Ishikawa (cell line): Measurements from ENCODE around the gene NDUFA11.

ENCODE experiments used
- CEBPB ChIP-seq: IDR thresholded peaks from 2 replicates; pipeline ENCODE4 v1.6.1; 2012
- CREB1 ChIP-seq: IDR thresholded peaks from 2 replicates; pipeline ENCODE4 v1.6.1; 2012; ENCODE audit warnings: low read depth
- EGR1 ChIP-seq: IDR thresholded peaks from 2 replicates; pipeline ENCODE4 v1.6.1; 2012
- EP300 ChIP-seq: IDR thresholded peaks from 2 replicates; pipeline ENCODE4 v1.6.1; 2012; ENCODE audit warnings: borderline replicate concordance
- FOXM1 ChIP-seq: IDR thresholded peaks from 2 replicates; pipeline ENCODE4 v1.6.1; 2012; ENCODE audit warnings: low read depth, borderline replicate concordance
- MAX ChIP-seq: IDR thresholded peaks from 2 replicates; pipeline ENCODE4 v1.6.1; 2012
- NFIC ChIP-seq: IDR thresholded peaks from 2 replicates; pipeline ENCODE4 v1.6.1; 2012
- RAD21 ChIP-seq: IDR thresholded peaks from 2 replicates; pipeline ENCODE4 v1.6.1; 2012; ENCODE audit warnings: low read depth
- REST ChIP-seq: IDR thresholded peaks from 2 replicates; pipeline ENCODE4 v1.6.1; 2012; ENCODE audit warnings: low read depth, mild to moderate bottlenecking
- TAF1 ChIP-seq: IDR thresholded peaks from 2 replicates; pipeline ENCODE4 v1.6.1; 2012; ENCODE audit warnings: low read depth, mild to moderate bottlenecking
- TCF12 ChIP-seq: IDR thresholded peaks from 2 replicates; pipeline ENCODE4 v1.6.1; 2012; ENCODE audit warnings: low read depth
- TEAD4 ChIP-seq: IDR thresholded peaks from 2 replicates; pipeline ENCODE4 v1.6.1; 2012
- USF1 ChIP-seq: IDR thresholded peaks from 2 replicates; pipeline ENCODE4 v1.6.1; 2012
- YY1 ChIP-seq: IDR thresholded peaks from 2 replicates; pipeline ENCODE4 v1.6.1; 2012; ENCODE audit warnings: low read depth
- ZBTB7A ChIP-seq: IDR thresholded peaks from 2 replicates; pipeline ENCODE4 v1.6.1; 2012; ENCODE audit warnings: low read depth

NDUFA11 gene

GRCh38 chr19:5943623-5944022, 40.0 kb upstream of the NDUFA11 start:
- TF ChIP-seq REST (no peak), USF1 (no peak)

GRCh38 chr19:5943045-5943444, 39.5 kb upstream of the NDUFA11 start:
- TF ChIP-seq EP300: no peak
- no peak for TF ChIP-seq ZBTB7A
- TF ChIP-seq REST: no peak
- TF ChIP-seq CEBPB: no peak
- TF ChIP-seq FOXM1: no peak
- TF ChIP-seq YY1: no peak
- TF ChIP-seq NFIC: no peak

GRCh38 chr19:5941673-5942072, 38.1 kb upstream of the NDUFA11 start:
- TF ChIP-seq EP300 (no peak), TAF1 (no peak), ZBTB7A (no peak), REST (no peak), USF1 (no peak), FOXM1 (no peak), EGR1 (no peak), NFIC (no peak), MAX (no peak), YY1 (no peak), CREB1 (no peak), TCF12 (no peak), CEBPB (no peak), TEAD4 (no peak), RAD21 (no peak)

- TF ChIP-seq TEAD4 (no peak), CREB1 (no peak), TCF12 (no peak), RAD21 (no peak), CEBPB (no peak), ZBTB7A (no peak), MAX (no peak), EGR1 (no peak)
Measured at GRCh38 chr19:5940260-5941208, 36.9 kb upstream of the NDUFA11 start.

- no peak for TF ChIP-seq TEAD4
Measured at GRCh38 chr19:5937550-5937949, 34.0 kb upstream of the NDUFA11 start.
